Measurements from ENCODE around the gene CEACAM7.

- TF ChIP-seq CTCF (IDR thresholded peaks at IDR 0.05; ENCODE audit: low read depth, low read length), result no peak
- no peak for TF ChIP-seq EZH2phosphoT487 (IDR thresholded peaks at IDR 0.05; ENCODE audit: low read depth)
Observed at GRCh38 chr19:41666075-41666474, 22.0 kb downstream of the CEACAM7 start.
